Measurements from ENCODE around the gene PTRH2.

The PTRH2 gene

GRCh38 chr17:59652119-59652518 lies 55.1 kb downstream of the PTRH2 start:
- Histone ChIP-seq H3K9ac (no peak overlapping the region), H3K27ac (no peak overlapping the region), H3K36me3 (ENCODE audit: insufficient read depth) (peaks cover 25% of the 10 kb centered on the region; the same call in 1 of the 2 replicates), H3K4me3 (IDR thresholded peaks at IDR 0.05; ENCODE audit: insufficient read depth, low read depth, low read length) (no peak overlapping the region), H4K20me1 (ENCODE audit: insufficient read depth) (0 out of 2 replicates have a peak, but pooled peaks cover 3% of the 10 kb centered on the region), H3K79me2 (ENCODE audit: insufficient read depth, low read depth) (peaks cover 51% of the 10 kb centered on the region; the same call in 1 of the 2 replicates), H3K4me2 (no peak overlapping the region), H2AFZ (ENCODE audit: low read depth) (no peak overlapping the region), H3K4me1 (ENCODE audit: low read depth, poor library complexity, severe bottlenecking) (no peaks in the 10 kb centered on the region), H3K27me3 (ENCODE audit: insufficient read depth, low read depth) (no peaks in the 10 kb centered on the region)
- TF ChIP-seq, protein P1, sequence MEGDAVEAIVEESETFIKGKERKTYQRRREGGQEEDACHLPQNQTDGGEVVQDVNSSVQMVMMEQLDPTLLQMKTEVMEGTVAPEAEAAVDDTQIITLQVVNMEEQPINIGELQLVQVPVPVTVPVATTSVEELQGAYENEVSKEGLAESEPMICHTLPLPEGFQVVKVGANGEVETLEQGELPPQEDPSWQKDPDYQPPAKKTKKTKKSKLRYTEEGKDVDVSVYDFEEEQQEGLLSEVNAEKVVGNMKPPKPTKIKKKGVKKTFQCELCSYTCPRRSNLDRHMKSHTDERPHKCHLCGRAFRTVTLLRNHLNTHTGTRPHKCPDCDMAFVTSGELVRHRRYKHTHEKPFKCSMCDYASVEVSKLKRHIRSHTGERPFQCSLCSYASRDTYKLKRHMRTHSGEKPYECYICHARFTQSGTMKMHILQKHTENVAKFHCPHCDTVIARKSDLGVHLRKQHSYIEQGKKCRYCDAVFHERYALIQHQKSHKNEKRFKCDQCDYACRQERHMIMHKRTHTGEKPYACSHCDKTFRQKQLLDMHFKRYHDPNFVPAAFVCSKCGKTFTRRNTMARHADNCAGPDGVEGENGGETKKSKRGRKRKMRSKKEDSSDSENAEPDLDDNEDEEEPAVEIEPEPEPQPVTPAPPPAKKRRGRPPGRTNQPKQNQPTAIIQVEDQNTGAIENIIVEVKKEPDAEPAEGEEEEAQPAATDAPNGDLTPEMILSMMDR (conservative IDR thresholded peaks at IDR 0.05; ENCODE audit: low read depth, low read length): no peak

GRCh38 chr17:59651346-59651745 lies 55.9 kb downstream of the PTRH2 start:
- H3K27me3 ChIP-seq (ENCODE audit: insufficient read depth, low read depth): no peaks in the 10 kb centered on the region
- H3K36me3 ChIP-seq (ENCODE audit: insufficient read depth): peaks cover 25% of the 10 kb centered on the region; the same call in 1 of the 2 replicates
- H3K4me2 ChIP-seq: no peak overlapping the region
- H3K4me1 ChIP-seq (ENCODE audit: low read depth, poor library complexity, severe bottlenecking): no peaks in the 10 kb centered on the region
- H3K27ac ChIP-seq: no peak overlapping the region
- no peak overlapping the region for H3K9ac ChIP-seq
- H2AFZ ChIP-seq (ENCODE audit: low read depth): no peak overlapping the region
- 0 out of 2 replicates have a peak, but pooled peaks cover 9% of the 10 kb centered on the region for H4K20me1 ChIP-seq (ENCODE audit: insufficient read depth)
- TF ChIP-seq, protein P1 (conservative IDR thresholded peaks at IDR 0.05; ENCODE audit: low read depth, low read length): no peak
- no peak overlapping the region for H3K4me3 ChIP-seq (IDR thresholded peaks at IDR 0.05; ENCODE audit: insufficient read depth, low read depth, low read length)
- peaks cover 57% of the 10 kb centered on the region; the same call in 1 of the 2 replicates for H3K79me2 ChIP-seq (ENCODE audit: insufficient read depth, low read depth)

GRCh38 chr17:59650642-59651041 lies 56.6 kb downstream of the PTRH2 start:
- no peaks in the 10 kb centered on the region for H3K27me3 ChIP-seq (ENCODE audit: insufficient read depth, low read depth)
- H2AFZ ChIP-seq (ENCODE audit: low read depth): no peak overlapping the region
- no peak overlapping the region for H3K9ac ChIP-seq
- 0 out of 2 replicates have a peak, but pooled peaks cover 9% of the 10 kb centered on the region for H4K20me1 ChIP-seq (ENCODE audit: insufficient read depth)
- H3K27ac ChIP-seq: no peak overlapping the region
- peaks cover 64% of the 10 kb centered on the region; the same call in 1 of the 2 replicates for H3K79me2 ChIP-seq (ENCODE audit: insufficient read depth, low read depth)
- H3K4me3 ChIP-seq (IDR thresholded peaks at IDR 0.05; ENCODE audit: insufficient read depth, low read depth, low read length): no peak overlapping the region
- TF ChIP-seq, protein P1 (conservative IDR thresholded peaks at IDR 0.05; ENCODE audit: low read depth, low read length): no peak
- peaks cover 25% of the 10 kb centered on the region; the same call in 1 of the 2 replicates for H3K36me3 ChIP-seq (ENCODE audit: insufficient read depth)
- no peak overlapping the region for H3K4me2 ChIP-seq
- no peaks in the 10 kb centered on the region for H3K4me1 ChIP-seq (ENCODE audit: low read depth, poor library complexity, severe bottlenecking)

GRCh38 chr17:59649886-59650285 lies 57.3 kb downstream of the PTRH2 start:
- no peaks in the 10 kb centered on the region for H3K27me3 ChIP-seq (ENCODE audit: insufficient read depth, low read depth)
- H3K4me1 ChIP-seq (ENCODE audit: low read depth, poor library complexity, severe bottlenecking): no peaks in the 10 kb centered on the region
- 0 out of 2 replicates have a peak, but pooled peaks cover 9% of the 10 kb centered on the region for H4K20me1 ChIP-seq (ENCODE audit: insufficient read depth)
- H2AFZ ChIP-seq (ENCODE audit: low read depth): no peak overlapping the region
- H3K27ac ChIP-seq: no peak overlapping the region
- peaks cover 67% of the 10 kb centered on the region for H3K79me2 ChIP-seq (ENCODE audit: insufficient read depth, low read depth)
- no peak overlapping the region for H3K4me2 ChIP-seq
- H3K9ac ChIP-seq: no peak overlapping the region
- TF ChIP-seq, protein P1 (conservative IDR thresholded peaks at IDR 0.05; ENCODE audit: low read depth, low read length): no peak
- no peak overlapping the region for H3K4me3 ChIP-seq (IDR thresholded peaks at IDR 0.05; ENCODE audit: insufficient read depth, low read depth, low read length)
- peaks cover 25% of the 10 kb centered on the region; the same call in 1 of the 2 replicates for H3K36me3 ChIP-seq (ENCODE audit: insufficient read depth)

Measured in KMS-11 (cell line).